AG09319 (cell line): ENCODE data around the gene N4BP2L2.

ENCODE experiments used
- DNase-seq: peaks from one replicate; pipeline ENCODE4 v3.0.0-alpha.2; 2010; ENCODE audit warnings: low read depth; ENCODE audit errors: extremely low read depth
- TF ChIP-seq, protein P1 (sequence below): IDR thresholded peaks from 2 replicates; pipeline ENCODE4 v1.5.1; 2011; ENCODE audit warnings: low read depth, mild to moderate bottlenecking, inconsistent platforms, low read length, moderate library complexity

Gene N4BP2L2

DNA sequence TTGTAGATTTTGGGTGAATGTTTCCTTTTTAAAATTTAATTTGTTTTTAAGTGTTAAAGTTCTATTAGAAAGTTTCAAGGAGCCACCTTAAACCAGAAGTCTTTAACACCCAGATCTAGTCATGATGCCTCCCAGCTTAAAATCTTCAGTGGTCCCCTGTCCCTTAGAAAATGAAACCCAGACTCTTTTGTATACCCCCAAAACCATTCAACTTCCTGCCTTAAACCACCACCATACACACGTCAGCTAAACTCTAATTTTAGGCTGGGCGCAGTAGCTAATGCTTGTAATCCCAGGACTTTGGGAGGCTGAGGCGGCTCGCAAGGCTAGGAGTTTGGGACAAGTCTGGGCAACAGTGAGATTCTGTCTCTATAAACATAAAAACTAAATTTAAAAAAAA lies 148.5 kb downstream of the N4BP2L2 start:
- no peak for DNase-seq
- TF ChIP-seq, protein P1, sequence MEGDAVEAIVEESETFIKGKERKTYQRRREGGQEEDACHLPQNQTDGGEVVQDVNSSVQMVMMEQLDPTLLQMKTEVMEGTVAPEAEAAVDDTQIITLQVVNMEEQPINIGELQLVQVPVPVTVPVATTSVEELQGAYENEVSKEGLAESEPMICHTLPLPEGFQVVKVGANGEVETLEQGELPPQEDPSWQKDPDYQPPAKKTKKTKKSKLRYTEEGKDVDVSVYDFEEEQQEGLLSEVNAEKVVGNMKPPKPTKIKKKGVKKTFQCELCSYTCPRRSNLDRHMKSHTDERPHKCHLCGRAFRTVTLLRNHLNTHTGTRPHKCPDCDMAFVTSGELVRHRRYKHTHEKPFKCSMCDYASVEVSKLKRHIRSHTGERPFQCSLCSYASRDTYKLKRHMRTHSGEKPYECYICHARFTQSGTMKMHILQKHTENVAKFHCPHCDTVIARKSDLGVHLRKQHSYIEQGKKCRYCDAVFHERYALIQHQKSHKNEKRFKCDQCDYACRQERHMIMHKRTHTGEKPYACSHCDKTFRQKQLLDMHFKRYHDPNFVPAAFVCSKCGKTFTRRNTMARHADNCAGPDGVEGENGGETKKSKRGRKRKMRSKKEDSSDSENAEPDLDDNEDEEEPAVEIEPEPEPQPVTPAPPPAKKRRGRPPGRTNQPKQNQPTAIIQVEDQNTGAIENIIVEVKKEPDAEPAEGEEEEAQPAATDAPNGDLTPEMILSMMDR, result no peak

DNA sequence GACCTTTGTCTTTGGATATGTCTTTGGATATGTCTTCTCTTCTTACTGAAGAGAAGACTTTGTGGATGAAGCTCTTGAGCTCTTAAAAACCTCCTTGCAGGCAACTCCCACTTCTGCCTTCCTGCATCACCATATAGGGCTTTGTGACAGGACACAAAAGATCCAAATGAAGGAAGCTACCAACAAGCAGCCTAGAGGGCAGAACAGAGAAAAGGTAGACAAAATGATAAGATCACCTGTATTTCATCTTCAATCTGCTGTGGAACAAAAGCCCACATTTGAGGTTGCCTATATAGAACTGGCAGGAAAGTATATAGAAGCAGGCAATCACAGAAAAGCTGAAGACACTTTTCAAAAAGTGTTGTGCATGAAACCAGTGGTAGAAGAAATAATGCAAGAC lies 153.2 kb downstream of the N4BP2L2 start:
- TF ChIP-seq, protein P1, result no peak
- DNase-seq, result no peak

DNA sequence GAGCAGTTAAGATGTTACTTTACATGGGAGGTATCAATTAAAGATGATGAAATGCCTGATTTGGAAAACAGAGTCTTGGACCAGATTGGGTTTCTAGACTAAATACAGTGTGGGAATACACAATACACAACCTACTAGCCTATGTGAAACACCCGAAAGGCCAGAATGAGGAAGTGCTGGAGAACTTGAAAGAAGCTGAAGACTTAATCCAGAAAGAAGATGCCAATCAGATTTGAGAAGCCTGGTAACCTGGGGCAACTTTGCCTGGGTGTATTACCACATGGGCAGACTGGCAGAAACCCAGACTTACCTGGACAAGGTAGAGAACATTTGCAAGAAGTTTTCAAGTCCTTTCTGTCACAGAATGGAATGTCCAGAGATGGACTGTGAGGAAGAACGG lies 153.9 kb downstream of the N4BP2L2 start:
- TF ChIP-seq, protein P1, result no peak
- DNase-seq, result no peak

DNA sequence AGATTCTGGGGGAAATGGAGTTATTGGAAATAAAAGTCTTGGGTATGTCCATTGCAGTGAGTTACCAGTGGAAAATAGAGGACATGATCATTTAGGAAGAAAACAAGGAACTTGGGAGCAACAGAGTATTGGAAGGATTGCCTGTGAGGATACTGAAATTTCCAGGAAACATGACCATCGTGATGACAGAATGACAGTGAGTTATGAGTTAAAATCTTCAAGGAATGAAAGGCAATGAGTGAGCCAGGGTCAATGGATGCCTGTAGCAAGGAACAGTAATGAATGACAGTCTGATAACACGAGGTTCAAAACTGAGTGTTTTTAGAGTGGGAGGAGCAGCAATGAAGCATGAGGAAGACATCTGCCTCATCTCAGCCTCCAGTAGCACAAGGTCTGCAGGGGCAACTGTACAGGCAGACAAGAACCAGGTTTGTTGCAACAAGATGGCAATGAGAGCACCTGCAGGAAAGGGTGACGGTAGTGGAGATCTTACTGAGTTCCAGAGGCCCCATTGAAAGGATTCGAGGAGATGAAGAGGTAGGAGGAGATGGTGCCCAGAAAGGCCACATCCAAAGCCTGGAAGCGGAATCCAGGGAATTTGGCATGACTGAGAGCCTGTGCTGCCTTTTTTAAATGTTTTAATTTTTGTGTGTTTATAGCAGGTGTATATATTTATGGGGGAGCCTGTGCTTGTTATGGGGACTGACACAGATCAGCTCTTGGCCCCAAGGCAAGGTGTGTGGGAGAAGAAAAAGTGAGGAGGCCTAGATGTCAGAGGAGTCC lies 154.6 kb downstream of the N4BP2L2 start:
- no peak for DNase-seq
- TF ChIP-seq, protein P1, result no peak
